HCT116 (cell line): ENCODE results near the gene FUCA2. TPM values are rescaled to one million over a fixed set of nuclear protein-coding genes. Genes with fewer than 3 reads are reported as not detected.

Experiments
- ATAC-seq: fragments of 200-7000 bp; cut with Tn5 transposase; 2 replicates; pipeline ENCODE4 v1.9.1; 2020; ENCODE audit warnings: mild to moderate bottlenecking, moderate library complexity
- BruUV-seq: library from RNA; stranded (reverse); fragments of 400-500 nt; replicated peaks from 2 replicates; lab custom pipeline; 2021; lab: Mats Ljungman, UMichigan
- CTCF ChIA-PET: fragments of 300-600 bp; sonication (Branson Sonifier 250); formaldehyde crosslinking; loops from one replicate; lab custom pipeline; 2021; ENCODE audit warnings: antibody characterized with exemption; lab: Charles Lee
- POLR2A ChIA-PET: fragments of 300-600, 350-600 bp; sonication (Branson Sonifier 250); formaldehyde crosslinking; loops from one replicate; lab custom pipeline; 2021; ENCODE audit warnings: antibody characterized with exemption; lab: Charles Lee
- RAD21 ChIA-PET, 2 experiments: fragments of 300-600 bp; sonication (Branson Sonifier 250); formaldehyde crosslinking; loops; one replicate each; lab custom pipeline; 2023; ENCODE audit warnings: low total read pairs in 2 of 2; ENCODE audit not compliant: uncharacterized antibody in 2 of 2, unreplicated experiment in 2 of 2, low non-redundant PET in 1 of 2; lab: Charles Lee
- DNase-seq: peaks from one replicate; pipeline ENCODE4 v3.0.0-alpha.2; 2010; ENCODE audit warnings: low read depth, low spot score
- H2AFZ ChIP-seq: fragments of 200-600 bp; shearing (Covaris generic), sonication (generic); 2 replicates; pipeline ENCODE4 v1.6.1; 2017; ENCODE audit warnings: low read depth, mixed run types, mixed read lengths, antibody characterized with exemption, low read length; ENCODE audit not compliant: poor library complexity, severe bottlenecking
- H3K27ac ChIP-seq: 2 replicates; pipeline ENCODE4 v1.5.1; 2012; ENCODE audit warnings: low read depth, low read length
- H3K27me3 ChIP-seq: fragments of 200-600 bp; sonication (generic); 2 replicates; pipeline ENCODE4 v1.6.1; 2016; ENCODE audit warnings: mixed run types, low read length, mixed read lengths; ENCODE audit not compliant: insufficient read depth
- H3K36me3 ChIP-seq, 2 experiments: fragments of 200-500 bp in 1 of 2; fragments of 200-600 bp in 1 of 2; sonication (Bioruptor generic) in 1 of 2; sonication (generic) in 1 of 2; 2 replicates each; pipeline versions ENCODE4 v1.5.1 to v1.6.1; 2014 to 2016; ENCODE audit warnings: low read length in 2 of 2, inconsistent platforms in 1 of 2, mixed read lengths in 1 of 2, mixed run types in 1 of 2; ENCODE audit not compliant: insufficient read depth in 2 of 2, control insufficient read depth in 1 of 2
- H3K4me1 ChIP-seq, 2 experiments: fragments of 200-600 bp in 1 of 2; sonication (generic) in 1 of 2; 2 replicates each; pipeline versions ENCODE4 v1.5.1 to v1.6.1; 2012 to 2017; ENCODE audit warnings: low read length in 2 of 2, inconsistent platforms in 1 of 2, mild to moderate bottlenecking in 1 of 2, mixed read lengths in 1 of 2, mixed run types in 1 of 2, moderate library complexity in 1 of 2; ENCODE audit not compliant: insufficient read depth in 2 of 2, control insufficient read depth in 1 of 2
- H3K4me2 ChIP-seq: fragments of 200-600 bp; sonication (generic); 2 replicates; pipeline ENCODE4 v1.6.1; 2017; ENCODE audit warnings: mixed run types, low read length, mixed read lengths
- H3K4me3 ChIP-seq, 2 experiments: fragments of 200-600 bp in 1 of 2; sonication (generic) in 1 of 2; replicated peaks in 1 of 2; 2 replicates each; pipeline ENCODE4 v1.5.1; 2011 to 2016; ENCODE audit warnings: low read length in 2 of 2, control low read depth in 1 of 2, low read depth in 1 of 2, mild to moderate bottlenecking in 1 of 2, mixed read lengths in 1 of 2, mixed run types in 1 of 2
- H3K79me2 ChIP-seq: fragments of 200-600 bp; sonication (generic); 2 replicates; pipeline ENCODE4 v1.6.1; 2017; ENCODE audit warnings: mild to moderate bottlenecking, mixed run types, low read length, moderate library complexity, mixed read lengths; ENCODE audit not compliant: insufficient read depth
- H3K9ac ChIP-seq: fragments of 200-600 bp; sonication (generic); 2 replicates; pipeline ENCODE4 v1.6.1; 2016; ENCODE audit warnings: low read length, mixed read lengths
- H3K9me2 ChIP-seq: fragments of 200-600 bp; sonication (generic), shearing (Covaris generic); 2 replicates; pipeline ENCODE4 v1.6.1; 2017; ENCODE audit warnings: mixed run types, mild to moderate bottlenecking, moderate library complexity; ENCODE audit not compliant: insufficient read depth
- H3K9me3 ChIP-seq, 2 experiments: fragments of 200-500 bp in 1 of 2; fragments of 200-600 bp in 1 of 2; sonication (Bioruptor generic) in 1 of 2; sonication (generic) in 1 of 2; 2 replicates each; pipeline ENCODE4 v1.6.1; 2014 to 2017; ENCODE audit warnings: low read length in 2 of 2, mixed read lengths in 2 of 2, inconsistent platforms in 1 of 2, low read depth in 1 of 2, mild to moderate bottlenecking in 1 of 2, mixed run types in 1 of 2, moderate library complexity in 1 of 2; ENCODE audit not compliant: control insufficient read depth in 1 of 2, insufficient read depth in 1 of 2
- H4K20me1 ChIP-seq: fragments of 200-600 bp; sonication (generic), shearing (Covaris generic); 2 replicates; pipeline ENCODE4 v1.6.1; 2017; ENCODE audit warnings: mixed run types, mild to moderate bottlenecking, moderate library complexity; ENCODE audit not compliant: insufficient read depth
- CEBPB ChIP-seq: IDR thresholded peaks from 2 replicates; pipeline ENCODE4 v1.6.1; 2012; ENCODE audit warnings: low read depth
- POLR2AphosphoS5 ChIP-seq: IDR thresholded peaks from 2 replicates; pipeline ENCODE4 v1.6.1; 2011; ENCODE audit warnings: mild to moderate bottlenecking, low read depth, low read length, moderate library complexity
- REST ChIP-seq: IDR thresholded peaks from 2 replicates; pipeline ENCODE4 v1.6.1; 2012; ENCODE audit warnings: low read depth
- SP1 ChIP-seq: IDR thresholded peaks from 2 replicates; pipeline ENCODE4 v1.6.1; 2012; ENCODE audit warnings: low read depth
- ZBTB33 ChIP-seq: IDR thresholded peaks from 2 replicates; pipeline ENCODE4 v1.6.1; 2011; ENCODE audit warnings: mild to moderate bottlenecking, low read length, moderate library complexity; ENCODE audit not compliant: insufficient replicate concordance; ENCODE audit errors: extremely low read depth
- intact Hi-C: fragments of 100-400 bp; cut with micrococcal nuclease; formaldehyde crosslinking; loops from 2 replicates; pipeline ENCODE4 v1.10.0; 2022
- total RNA-seq: library from RNA; stranded (reverse); gene quantifications from one replicate; pipeline ENCODE4 v1.2.1, GENCODE V29; 2021; ENCODE audit not compliant: unreplicated experiment

The FUCA2 gene
- total RNA-seq, 1 experiment from 2014 or later, result 75.4 TPM

DNA sequence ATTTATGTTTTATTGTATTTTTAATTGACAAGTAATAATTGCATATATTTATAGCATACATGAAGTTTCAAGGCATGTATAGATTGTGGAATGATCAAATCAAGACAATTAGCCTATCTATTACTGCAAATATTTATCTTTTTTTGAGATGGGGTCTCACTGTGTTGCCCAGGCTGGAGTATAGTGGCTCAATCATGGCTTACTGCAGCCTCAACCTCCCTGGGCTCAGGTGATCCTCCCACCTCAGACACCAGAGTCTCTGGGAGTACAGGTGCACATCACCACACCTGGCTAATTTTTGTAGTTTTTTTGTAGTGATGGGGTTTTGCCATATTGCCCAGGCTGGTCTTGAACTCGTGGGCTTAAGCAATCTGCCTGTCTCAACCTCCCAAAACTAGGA is 16.2 kb upstream of the FUCA2 start:
- CTCF ChIA-PET, result no interaction called here
- TF ChIP-seq SP1, result no peak
- no peak for TF ChIP-seq POLR2AphosphoS5
- TF ChIP-seq REST, result no peak
- no peak for TF ChIP-seq ZBTB33
- TF ChIP-seq CEBPB, result no peak
- POLR2A ChIA-PET, result no interaction called here

More for the DNA sequence above, 16.2 kb upstream of the FUCA2 start:
- no peaks in the 10 kb centered on the region for H3K4me1 ChIP-seq
- no peak overlapping the region for H3K27ac ChIP-seq
- no peaks in the 10 kb centered on the region for H3K79me2 ChIP-seq
- no peak overlapping the region for H3K9ac ChIP-seq
- DNase-seq, result no peak
- no peak for ATAC-seq
- H3K27me3 ChIP-seq, result no peaks in the 10 kb centered on the region
- H3K4me2 ChIP-seq, result no peak overlapping the region
- intact Hi-C loops, result no loop called here
- H4K20me1 ChIP-seq, result no peaks in the 10 kb centered on the region
- no peaks in the 10 kb centered on the region for H3K9me2 ChIP-seq
- BruUV-seq, result no TSS peak
- RAD21 ChIA-PET, result no interaction called here
- no peaks in the 10 kb centered on the region for H3K36me3 ChIP-seq
- H3K9me3 ChIP-seq, result no peaks in the 10 kb centered on the region
- H2AFZ ChIP-seq, result no peak overlapping the region
- no peak overlapping the region for H3K4me3 ChIP-seq
